HG03342 (cell line): ENCODE data around the gene UVRAG.

Source experiments
- ATAC-seq: cut with Tn5 transposase; IDR thresholded peaks from one replicate; pipeline ENCODE4 v1.9.1; 2021; ENCODE audit warnings: mild to moderate bottlenecking, moderate library complexity; ENCODE audit not compliant: unreplicated experiment

Gene UVRAG

DNA sequence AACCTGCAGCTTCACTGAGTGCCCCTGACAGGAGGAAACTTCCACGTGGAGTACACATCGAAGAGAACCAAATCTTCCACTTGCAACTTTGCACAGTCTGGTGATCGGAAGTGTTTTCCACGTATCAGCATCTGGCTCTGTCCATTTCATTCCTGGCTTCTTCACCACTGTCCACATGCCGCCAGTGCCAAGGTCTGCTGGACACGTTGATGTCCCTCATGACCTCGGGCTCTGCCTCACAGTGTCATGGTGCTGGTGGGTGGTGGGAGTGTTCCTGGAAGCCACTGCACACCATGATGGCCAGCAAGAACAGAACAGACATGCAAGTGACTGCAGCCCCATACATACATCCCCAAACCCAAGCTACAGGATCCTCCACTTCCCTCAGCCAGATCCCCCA is 342.9 kb downstream of the UVRAG start:
- ATAC-seq, result no peak

DNA sequence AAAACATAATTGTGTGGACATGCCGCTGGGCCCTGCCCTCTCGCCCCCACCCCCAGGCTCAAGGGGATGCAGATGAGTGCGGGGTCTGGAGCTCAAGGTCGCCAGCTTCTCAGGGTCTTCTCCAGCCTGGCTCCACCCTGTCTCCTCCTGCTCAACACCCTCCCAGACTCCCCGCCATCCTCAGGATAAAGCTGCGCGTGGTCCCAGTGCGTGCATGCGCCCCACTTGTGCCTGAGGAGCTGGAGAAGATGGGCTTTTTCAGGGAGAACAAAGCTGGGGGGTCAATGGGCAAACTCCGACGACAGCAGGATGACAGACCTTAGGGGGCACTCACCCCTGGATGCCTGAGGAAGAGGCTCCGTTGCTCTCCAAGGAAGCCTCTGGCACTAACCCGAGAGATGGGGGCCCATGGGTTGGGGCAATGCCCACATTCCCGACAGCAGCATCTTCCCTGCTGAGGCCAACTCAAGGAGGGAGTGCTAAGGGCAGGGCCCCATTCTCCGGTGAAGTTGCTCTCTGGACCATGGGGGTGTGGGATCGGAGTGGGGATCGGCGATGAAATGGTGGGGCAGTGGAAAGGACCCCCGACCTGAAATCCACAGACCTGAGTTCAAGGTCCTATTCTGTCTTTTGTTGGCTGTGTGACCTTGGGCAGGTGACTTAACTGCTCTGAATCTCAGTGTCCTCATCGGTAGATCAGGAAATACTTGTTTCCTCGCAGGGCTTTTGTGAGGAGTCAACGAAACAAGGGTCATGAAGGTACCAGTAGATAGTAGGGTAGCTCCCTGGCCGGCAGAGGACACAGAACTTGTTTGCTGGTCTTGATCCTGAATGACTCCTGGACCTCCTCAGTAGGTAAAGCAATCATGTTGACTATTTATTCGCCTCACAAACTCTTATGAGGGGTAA is 343.6 kb downstream of the UVRAG start:
- no peak for ATAC-seq

DNA sequence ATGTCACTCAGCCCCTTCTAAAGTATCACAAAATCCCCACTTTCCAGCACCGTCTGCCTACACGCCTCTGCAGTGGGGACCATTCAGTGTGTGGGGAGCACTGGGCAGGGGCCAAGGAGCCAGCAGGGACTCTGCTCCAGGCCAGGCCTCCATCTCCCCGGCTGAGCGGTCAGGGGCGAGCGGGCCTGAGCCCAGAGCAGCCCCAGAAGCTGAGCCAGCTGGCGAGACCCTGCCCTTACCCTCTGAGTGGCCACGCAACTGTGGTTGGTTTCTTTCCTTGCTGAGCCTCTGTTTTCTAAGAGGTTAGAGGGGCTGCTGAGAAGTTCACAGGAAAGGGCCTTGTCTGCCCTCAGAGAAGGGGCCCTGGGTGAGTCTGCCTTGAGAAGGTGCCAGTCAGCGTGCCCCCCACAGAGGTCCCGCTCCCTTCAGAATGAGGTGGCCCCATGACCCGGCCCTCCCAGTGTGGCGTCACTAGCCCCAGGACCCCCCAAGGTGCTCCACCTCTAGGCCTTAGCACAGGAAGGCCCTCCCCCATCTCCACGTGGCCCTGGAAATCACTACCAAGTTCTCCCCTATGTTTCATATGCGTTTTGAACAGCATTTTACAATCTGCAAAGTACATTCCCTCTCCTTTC is 344.4 kb downstream of the UVRAG start:
- ATAC-seq, result no peak

DNA sequence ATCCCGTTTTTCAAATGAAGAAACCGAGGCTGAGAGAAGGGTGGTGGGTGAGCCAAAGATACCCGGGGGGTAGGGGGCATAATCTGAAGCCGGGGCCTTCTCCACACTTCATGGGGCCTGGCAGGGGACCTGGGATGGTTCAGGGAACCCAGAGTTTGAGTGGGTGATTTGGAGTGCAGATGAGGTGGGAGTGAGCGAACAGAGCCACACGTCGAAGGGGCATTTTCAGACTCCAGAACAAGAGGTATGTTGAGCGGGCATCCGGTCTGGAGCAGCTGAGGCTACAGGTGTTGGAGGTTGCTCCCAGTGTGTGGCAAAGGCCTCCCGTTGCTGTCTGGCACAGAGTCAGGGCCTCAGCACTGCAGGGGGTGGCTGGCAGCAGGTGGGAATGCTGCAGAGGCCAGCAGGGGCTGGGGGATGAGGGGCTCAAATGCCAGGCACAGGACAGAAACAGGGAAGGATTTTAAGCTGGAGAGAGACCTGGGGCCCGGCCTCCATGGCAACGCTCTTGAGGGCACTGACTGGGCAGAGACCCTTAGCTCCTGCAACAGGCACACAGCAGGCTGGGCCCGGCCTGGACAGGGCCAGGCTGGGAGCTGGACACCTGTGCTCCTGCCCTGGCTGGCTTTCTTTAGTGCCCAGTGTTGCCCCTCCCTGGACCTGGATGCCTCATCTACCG is 345.1 kb downstream of the UVRAG start:
- no peak for ATAC-seq

DNA sequence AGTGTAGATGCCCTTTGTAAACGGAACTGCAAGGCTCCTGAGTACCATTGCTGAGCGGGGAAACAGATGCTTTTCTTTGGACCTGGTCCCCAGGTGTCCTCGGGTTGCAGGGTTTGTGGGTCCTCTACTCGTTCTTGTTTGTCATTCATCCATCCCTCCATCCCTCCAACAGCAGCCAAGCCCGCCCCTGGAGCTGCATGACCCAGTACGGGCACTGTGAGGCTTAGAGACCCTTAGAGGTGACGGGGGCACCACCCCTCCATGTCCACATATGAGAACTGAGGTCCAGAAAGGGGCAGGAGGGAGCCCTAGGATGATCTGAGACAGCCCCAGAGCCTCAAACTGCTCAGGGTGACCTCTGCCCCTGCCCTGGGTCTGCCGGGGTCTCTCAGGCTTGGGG is 345.8 kb downstream of the UVRAG start:
- no peak for ATAC-seq

DNA sequence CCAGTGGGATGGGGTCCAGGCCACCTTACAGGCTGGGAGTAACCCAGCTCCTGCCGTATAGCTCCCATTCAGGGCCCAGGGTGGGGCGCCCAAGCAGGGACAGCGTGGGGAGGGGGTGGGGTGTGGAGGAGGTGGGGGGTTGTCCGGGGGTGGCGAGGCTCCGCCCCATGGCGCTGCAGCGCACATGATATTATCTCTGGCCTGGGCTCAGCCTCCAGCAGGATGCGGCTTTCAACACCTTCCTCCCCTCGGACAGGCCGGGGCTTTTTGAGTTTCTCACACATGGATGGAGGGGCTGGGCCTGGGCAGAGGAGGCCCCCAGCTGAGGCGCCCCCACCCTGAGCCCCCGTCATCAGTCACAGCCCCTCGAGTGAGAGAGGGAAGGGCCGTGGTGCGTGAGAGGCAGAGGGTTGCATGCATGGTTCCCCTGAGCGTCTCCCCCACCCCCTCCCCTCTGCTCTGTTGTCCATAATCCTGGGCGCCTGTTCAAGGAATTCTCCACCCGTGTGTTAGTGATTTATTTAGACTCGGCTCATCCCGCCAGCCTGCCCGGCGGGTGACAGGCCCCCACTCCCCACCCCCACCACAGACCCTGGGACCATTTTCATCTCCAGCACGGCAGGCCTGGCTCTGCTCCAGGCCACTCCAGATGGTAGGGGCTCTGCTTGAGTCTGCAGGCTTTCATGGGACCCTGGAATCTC is 346.4 kb downstream of the UVRAG start:
- no peak for ATAC-seq

DNA sequence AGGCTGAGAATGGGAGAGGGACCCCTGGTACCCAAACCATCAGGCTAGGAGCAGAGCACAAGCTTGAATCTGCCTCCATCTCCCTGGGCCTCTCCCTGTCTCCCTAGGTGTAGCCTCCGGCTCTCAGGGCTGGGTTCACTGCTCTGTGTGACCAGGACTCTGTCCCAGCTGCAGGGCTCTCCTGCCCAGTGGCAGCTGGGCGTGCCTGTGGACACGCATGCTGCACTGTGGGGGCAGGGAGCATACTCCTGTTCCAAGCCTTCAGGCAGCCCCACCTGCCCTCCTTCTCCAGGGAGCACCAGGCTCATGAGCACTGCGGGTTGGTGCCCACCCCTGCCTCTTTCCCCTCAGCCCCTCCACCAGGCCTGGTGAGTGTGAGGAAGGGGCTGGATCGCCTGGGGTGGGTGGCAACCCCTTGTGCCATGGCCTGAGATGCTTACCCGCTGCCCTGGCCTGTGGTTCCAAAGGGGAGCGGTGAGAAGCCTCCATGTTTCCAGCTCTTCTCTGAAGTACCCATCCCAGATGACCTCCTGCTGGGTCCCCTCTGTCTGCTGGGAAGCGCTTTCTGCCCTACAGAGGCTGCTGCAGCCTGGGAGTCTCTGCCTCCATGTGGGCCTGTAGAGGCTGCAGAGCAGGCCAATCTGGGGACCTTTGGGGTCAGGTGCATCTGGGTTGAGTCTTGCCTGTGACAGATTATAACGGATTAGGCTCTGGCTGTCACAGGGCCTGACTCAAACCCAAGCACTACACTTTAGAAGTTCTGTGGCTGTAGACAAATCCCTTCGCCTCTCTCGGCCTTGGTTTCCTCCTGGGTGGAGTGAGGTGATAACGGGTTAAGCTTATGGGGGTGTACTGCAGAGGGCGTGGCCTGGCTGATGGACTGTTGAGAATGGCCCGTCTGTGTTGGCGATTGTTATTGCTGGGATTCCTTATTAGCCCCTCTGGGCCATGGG is 347.6 kb downstream of the UVRAG start:
- no peak for ATAC-seq

DNA sequence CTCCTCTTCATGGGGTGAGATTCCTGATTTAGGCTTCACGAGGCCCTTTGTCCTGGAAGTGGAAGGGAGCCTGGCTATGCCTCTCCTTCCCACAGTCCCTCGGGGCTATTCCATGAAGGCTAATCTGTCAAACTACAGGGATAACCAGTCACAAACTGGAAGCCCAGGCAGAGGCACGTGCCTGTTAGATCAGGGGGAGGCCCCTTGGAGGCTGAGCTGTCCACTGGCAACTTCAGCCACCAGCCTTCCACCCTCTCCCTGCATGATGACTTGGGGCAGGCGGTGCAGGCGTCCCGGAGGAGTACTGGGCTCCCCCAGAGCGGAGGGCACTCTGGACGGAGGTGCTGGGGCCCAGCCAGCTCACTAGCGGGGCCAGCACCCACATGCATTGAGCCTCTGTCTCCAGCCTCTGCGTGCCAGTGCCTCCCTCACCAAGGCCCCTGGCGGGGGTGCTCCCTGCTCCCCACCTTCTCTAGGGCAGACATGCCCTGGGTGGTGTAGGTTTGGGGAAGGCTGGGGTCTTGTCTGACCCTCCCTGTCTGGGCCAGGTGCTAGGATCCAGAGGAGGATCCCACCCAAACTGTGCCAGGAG is 348.4 kb downstream of the UVRAG start:
- no peak for ATAC-seq

DNA sequence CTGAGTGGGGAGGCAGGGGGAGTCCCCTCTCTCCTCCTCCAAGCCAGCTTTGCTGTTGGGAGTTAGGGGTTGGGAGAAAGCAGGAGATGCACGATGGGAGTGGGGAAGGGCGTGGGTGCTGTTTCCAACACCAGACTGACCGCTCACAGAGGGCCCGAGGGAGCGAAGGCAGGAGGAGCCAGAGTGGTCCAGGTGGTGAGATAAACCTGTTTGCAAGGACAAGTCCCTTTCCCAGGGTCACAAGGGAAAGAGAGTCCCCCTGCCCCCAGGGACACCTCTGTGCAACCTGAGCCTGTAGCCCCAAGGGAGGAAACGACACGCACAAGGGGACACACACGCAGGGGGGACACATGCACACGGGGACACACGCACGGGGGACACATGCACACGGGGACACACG is 349.1 kb downstream of the UVRAG start:
- no peak for ATAC-seq

DNA sequence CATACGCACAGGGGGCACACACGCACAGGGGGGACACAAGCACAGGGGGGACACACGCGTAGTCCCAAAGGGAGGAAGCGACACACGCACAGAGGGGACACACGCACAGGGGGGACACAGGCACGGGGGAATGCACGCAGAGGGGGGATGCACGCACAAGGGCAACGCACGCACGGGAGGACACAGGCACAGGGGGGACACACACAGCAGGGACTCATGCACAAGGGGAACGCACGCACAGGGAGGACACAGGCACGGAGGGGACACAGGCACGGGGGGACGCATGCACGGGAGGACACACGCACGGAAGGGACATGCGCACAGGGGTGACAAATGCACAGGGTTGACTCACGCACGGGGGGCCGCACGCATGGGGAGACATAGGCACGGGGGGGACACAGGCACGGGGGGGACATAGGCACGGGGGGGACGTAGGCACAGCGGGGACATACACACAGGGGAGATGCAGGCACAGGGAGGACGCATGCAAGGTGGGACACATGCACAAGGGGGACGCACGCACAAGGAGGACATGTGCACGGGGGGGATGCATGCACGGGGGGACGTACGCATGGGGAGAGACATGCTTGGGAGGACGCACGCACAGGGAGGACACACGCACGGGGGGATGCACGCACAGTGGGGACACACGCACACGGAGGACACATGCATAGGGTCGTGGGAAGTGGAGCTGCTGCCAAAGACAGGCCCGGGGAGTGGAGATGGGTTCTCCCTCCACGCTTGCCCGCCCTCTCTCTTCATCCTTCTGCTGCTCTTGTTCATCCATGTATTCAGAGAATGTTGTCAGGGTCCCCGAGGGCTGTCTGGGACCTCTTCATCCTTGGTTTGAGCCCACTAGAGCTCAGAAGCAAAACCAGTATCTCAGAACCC is 350.1 kb downstream of the UVRAG start:
- ATAC-seq, result no peak

DNA sequence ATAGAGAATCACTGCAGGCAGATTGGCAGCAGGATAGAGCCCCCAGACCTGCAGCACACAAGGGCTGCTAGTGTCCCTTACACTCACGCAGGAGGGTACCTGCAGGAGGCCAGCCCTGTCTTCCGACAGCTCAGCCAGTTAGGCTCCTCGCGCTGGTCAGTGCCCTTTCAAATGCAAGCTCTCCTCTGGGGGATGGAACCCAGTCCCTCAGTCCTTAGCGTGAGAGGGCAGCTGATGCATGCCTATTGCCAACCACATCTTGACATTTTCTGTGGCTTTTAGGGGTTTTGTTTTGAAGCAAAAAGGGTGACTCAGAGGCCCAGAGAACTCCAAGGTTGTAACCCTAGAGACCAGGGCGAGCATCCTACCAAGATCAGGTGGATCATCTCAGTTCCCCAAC is 351.3 kb downstream of the UVRAG start:
- no peak for ATAC-seq

DNA sequence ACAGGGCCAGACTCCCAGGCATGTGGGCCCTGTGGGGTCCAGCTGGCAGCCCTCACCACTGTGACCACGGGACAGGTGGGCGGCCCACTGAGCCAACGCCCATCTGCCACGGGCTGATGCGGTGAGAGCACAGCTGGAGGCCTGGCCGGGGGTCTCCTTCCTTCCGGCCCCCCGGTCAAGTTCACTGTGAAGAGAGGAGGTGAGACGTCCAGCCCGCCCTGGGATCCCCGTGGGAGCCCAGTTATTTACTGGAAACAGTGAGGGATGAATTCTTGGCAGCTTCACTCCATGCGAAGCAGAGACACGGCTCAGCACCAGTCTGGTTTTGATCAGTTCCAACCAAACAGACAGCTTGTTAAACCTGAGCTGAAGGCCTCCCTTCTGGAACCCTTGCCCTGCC is 352.6 kb downstream of the UVRAG start:
- ATAC-seq, result no peak

DNA sequence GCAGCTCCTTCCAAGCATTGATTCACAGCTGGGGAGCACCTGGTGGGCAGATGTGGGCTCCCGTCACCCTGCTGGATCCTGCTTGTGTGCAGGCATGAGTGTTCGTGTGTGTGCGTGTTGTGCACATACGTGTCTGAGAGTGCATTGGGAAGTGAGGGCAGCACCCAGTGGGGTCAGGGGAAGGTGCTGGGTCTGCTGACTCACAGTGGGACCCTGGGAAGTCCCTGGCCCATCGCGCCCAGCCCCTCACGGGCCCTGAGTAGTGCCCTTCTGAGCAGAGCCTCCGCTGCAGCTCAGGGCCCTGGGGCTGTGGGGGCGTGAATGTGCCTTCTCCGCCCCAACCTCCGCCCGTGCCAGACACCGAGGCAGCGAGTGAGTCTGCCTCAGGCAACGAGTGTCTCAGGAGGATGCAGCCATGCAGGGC is 354.5 kb downstream of the UVRAG start:
- peak; percentile 39 for ATAC-seq

DNA sequence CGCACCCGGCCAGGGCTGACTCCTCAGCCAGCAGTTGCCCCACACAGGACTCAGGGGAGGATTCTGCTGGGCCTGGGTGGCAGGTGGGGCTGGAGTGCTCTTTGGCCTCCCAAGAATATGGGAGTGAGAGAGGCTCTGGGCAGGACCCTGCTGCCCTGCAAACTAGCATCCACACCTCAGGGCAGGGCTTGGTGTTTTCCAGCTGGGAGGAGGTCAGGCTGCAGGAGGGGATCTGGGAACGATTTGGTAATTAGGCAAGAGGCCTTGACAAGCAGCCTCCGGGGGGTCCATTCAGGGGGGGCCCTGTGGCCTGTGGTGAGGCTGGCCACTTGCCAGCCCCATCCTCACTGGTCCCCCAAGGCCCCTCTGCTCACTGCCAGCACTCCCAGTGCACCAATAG is 355.5 kb downstream of the UVRAG start:
- ATAC-seq, result no peak

DNA sequence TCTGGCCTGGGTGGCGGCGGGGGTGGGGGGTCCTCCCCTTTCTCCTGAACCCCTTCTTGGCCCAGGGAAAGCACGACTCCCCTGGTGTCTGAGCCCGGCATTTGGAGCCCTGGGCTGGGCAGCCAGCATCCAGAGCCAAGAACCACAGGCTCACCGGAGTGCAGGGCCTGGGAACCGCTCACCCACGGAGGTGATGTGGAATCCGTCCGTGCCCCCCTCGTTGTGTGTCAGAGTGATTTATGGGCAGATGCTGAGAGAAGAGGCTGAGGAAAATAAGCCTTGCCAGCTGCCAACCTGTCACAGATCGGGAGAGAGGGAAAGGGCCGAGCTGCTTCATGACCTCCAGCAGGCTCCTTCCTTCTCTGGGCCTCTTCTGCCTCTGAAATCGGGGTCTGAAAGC is 357.6 kb downstream of the UVRAG start:
- no peak for ATAC-seq

DNA sequence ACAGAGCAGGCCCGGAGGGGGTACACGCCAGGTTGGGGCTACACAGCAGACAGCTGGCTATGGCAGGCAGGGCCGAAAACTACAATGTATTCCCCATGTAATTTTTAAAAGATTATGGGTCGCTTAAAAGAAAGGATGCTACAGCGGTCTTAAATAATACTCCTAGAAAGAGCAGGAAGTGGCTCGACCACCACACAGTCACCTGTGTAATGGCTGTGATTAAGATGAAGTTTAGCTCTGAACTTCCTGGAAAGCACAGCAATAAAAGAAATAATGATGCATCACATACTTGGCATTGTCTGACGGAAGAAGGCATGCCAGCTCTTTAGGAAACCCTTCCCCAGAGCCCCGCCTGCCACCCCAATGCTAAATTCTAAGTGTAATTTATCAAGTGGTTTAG is 358.7 kb downstream of the UVRAG start:
- ATAC-seq, result no peak

DNA sequence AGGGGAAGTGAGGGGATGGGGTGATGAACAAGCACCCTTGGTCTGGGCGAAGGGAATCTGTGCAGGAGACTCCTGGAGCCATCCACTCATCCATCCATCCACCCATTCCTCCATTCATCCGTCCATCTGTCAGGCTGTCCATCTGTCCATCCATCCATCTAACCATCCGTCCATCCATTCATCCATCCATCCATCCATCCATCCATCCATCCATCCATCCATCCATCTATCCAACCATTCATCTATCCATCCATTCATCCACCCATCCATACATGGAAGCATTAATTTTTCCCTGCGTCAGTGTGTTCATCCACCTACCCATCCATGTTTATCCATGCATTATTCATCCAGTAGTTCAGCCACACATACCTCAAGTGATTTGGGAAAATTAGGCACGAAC is 359.3 kb downstream of the UVRAG start:
- ATAC-seq, result no peak

DNA sequence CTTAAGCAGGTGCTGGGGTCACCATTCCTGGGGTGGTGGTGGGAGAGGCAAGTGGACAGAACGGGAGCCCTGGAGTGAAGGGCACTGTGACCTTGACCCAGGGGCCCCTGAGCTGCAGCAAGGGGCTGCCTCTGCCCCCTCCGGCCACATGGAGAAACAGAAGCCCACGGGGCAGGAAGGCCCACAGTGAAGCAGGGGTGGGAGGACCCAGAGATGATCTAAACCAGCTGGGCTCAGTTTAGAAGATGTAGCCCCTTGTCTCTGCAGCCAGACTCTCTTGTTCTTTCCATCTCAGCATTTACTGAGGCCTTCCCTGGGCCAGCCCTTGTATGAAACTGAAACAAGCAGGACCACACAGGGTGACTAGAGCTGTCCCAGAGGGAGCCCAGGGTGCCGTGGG is 360.8 kb downstream of the UVRAG start:
- no peak for ATAC-seq

DNA sequence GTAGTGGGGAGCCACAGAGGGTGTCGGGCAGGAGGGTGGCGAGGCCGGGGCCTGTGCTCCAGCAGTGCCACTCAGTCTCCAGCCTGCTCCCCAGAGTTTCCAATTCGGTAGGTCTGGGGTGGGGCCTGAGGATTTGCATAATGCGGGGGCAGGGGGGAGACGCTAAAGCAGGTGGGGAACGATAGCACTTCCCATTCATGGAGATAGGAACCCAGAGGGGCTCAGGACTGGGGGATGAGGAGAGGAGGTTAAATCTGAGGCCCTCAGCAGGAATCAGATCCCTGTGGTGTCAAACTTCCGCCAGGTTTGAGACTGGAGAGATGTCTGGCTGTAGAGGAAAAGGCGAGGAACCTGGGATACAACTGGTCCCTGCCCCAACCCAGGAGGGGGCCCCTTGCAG is 361.5 kb downstream of the UVRAG start:
- ATAC-seq, result no peak
